Measurements from ENCODE around the gene RBMS1. TPM values are rescaled to one million over a fixed set of nuclear protein-coding genes. Genes with fewer than 3 reads are reported as not detected.

The RBMS1 gene
- polyA plus RNA-seq, 2 of the 4 experiments (the other 2 are of a cell fraction): 51.9 to 108 TPM

DNA sequence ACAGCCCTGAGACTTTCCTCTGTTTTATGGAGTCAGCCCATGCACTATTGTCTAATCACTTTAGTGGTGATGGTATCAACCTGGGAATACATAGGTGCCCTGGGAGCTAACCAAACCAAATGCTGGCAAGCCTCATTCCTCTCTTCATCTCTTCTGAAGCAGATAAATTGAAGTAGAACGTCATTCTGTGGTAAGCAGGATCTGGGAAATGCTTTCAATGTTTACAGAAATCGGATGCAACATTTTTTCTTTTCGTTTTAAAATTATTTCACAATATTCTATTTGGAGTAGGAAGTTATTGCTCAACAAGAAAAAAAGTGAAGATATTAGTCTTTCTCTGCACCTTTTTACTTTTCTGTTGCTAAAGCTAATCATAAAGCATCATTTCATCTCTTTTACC is 114.2 kb downstream of the RBMS1 start:
- POLR2A ChIA-PET: interaction anchor here (1.0 to 1.5 kb wide), 2 partner anchors 27 to 42 kb away, joined by 3 to 4 read pairs; no protein-coding TSS in a partner anchor
- TF ChIP-seq RFX5 (IDR thresholded peaks at IDR 0.05): no peak
- TF ChIP-seq CHD4 (IDR thresholded peaks at IDR 0.05; ENCODE audit: borderline replicate concordance): no peak
- no peak for TF ChIP-seq POLR2AphosphoS2 (conservative IDR thresholded peaks at IDR 0.05; ENCODE audit: low read length)
- TF ChIP-seq, protein P1, sequence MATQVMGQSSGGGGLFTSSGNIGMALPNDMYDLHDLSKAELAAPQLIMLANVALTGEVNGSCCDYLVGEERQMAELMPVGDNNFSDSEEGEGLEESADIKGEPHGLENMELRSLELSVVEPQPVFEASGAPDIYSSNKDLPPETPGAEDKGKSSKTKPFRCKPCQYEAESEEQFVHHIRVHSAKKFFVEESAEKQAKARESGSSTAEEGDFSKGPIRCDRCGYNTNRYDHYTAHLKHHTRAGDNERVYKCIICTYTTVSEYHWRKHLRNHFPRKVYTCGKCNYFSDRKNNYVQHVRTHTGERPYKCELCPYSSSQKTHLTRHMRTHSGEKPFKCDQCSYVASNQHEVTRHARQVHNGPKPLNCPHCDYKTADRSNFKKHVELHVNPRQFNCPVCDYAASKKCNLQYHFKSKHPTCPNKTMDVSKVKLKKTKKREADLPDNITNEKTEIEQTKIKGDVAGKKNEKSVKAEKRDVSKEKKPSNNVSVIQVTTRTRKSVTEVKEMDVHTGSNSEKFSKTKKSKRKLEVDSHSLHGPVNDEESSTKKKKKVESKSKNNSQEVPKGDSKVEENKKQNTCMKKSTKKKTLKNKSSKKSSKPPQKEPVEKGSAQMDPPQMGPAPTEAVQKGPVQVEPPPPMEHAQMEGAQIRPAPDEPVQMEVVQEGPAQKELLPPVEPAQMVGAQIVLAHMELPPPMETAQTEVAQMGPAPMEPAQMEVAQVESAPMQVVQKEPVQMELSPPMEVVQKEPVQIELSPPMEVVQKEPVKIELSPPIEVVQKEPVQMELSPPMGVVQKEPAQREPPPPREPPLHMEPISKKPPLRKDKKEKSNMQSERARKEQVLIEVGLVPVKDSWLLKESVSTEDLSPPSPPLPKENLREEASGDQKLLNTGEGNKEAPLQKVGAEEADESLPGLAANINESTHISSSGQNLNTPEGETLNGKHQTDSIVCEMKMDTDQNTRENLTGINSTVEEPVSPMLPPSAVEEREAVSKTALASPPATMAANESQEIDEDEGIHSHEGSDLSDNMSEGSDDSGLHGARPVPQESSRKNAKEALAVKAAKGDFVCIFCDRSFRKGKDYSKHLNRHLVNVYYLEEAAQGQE (IDR thresholded peaks at IDR 0.05): no peak
- no peak for TF ChIP-seq RARB (CRISPR knock-in tag; IDR thresholded peaks at IDR 0.05)
- TF ChIP-seq, protein P2, sequence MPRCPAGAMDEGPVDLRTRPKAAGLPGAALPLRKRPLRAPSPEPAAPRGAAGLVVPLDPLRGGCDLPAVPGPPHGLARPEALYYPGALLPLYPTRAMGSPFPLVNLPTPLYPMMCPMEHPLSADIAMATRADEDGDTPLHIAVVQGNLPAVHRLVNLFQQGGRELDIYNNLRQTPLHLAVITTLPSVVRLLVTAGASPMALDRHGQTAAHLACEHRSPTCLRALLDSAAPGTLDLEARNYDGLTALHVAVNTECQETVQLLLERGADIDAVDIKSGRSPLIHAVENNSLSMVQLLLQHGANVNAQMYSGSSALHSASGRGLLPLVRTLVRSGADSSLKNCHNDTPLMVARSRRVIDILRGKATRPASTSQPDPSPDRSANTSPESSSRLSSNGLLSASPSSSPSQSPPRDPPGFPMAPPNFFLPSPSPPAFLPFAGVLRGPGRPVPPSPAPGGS (IDR thresholded peaks at IDR 0.05): peak; percentile 94; the same call in 2 of the 3 replicates
- TF ChIP-seq, protein P3, sequence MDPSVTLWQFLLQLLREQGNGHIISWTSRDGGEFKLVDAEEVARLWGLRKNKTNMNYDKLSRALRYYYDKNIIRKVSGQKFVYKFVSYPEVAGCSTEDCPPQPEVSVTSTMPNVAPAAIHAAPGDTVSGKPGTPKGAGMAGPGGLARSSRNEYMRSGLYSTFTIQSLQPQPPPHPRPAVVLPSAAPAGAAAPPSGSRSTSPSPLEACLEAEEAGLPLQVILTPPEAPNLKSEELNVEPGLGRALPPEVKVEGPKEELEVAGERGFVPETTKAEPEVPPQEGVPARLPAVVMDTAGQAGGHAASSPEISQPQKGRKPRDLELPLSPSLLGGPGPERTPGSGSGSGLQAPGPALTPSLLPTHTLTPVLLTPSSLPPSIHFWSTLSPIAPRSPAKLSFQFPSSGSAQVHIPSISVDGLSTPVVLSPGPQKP (IDR thresholded peaks at IDR 0.05; ENCODE audit: low read depth, low read length): no peak
- no peak for TF ChIP-seq TP53 (CRISPR knock-in tag; IDR thresholded peaks at IDR 0.05)
- TF ChIP-seq HEYL (CRISPR knock-in tag; IDR thresholded peaks at IDR 0.05): no peak
- peak; percentile 96 to 98 for TF ChIP-seq CEBPB (IDR thresholded peaks at IDR 0.05)
- TF ChIP-seq MAFK (IDR thresholded peaks at IDR 0.05; ENCODE audit: partially characterized antibody): no peak
- TF ChIP-seq NR3C1 (IDR thresholded peaks at IDR 0.05): no peak
- TF ChIP-seq NFE2L2 (conservative IDR thresholded peaks at IDR 0.05; ENCODE audit: low read length): no peak
- TF ChIP-seq HOXB13 (CRISPR knock-in tag; IDR thresholded peaks at IDR 0.05; ENCODE audit: low read depth): no peak; the same call in 1 of the 2 replicates
- TF ChIP-seq, protein P4, sequence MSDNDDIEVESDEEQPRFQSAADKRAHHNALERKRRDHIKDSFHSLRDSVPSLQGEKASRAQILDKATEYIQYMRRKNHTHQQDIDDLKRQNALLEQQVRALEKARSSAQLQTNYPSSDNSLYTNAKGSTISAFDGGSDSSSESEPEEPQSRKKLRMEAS (IDR thresholded peaks at IDR 0.05): no peak
- no peak for TF ChIP-seq ZFP36 (IDR thresholded peaks at IDR 0.05; ENCODE audit: borderline replicate concordance, partially characterized antibody)
- TF ChIP-seq FOSL2 (IDR thresholded peaks at IDR 0.05): 0 out of 2 replicates have a peak, but pooled peaks have one; percentile 11
- TF ChIP-seq FOSL2 (CRISPR knock-in tag; IDR thresholded peaks at IDR 0.05): no peak; the same call in 1 of the 2 replicates
- peak; percentile 80 for TF ChIP-seq GATA3 (IDR thresholded peaks at IDR 0.05; ENCODE audit: borderline replicate concordance)
- no peak for TF ChIP-seq EHMT2 (IDR thresholded peaks at IDR 0.05; ENCODE audit: low read depth)
- peak; percentile 48 for TF ChIP-seq SMC3 (IDR thresholded peaks at IDR 0.05)
- TF ChIP-seq HDAC2 (IDR thresholded peaks at IDR 0.05): no peak
- no peak for TF ChIP-seq ZNF302 (CRISPR knock-in tag; IDR thresholded peaks at IDR 0.05)
- no peak for TF ChIP-seq RNF2 (IDR thresholded peaks at IDR 0.05; ENCODE audit: borderline replicate concordance, low read depth)
- TF ChIP-seq POLR2A (IDR thresholded peaks at IDR 0.05; ENCODE audit: low read length): no peak
- TF ChIP-seq, protein P5, sequence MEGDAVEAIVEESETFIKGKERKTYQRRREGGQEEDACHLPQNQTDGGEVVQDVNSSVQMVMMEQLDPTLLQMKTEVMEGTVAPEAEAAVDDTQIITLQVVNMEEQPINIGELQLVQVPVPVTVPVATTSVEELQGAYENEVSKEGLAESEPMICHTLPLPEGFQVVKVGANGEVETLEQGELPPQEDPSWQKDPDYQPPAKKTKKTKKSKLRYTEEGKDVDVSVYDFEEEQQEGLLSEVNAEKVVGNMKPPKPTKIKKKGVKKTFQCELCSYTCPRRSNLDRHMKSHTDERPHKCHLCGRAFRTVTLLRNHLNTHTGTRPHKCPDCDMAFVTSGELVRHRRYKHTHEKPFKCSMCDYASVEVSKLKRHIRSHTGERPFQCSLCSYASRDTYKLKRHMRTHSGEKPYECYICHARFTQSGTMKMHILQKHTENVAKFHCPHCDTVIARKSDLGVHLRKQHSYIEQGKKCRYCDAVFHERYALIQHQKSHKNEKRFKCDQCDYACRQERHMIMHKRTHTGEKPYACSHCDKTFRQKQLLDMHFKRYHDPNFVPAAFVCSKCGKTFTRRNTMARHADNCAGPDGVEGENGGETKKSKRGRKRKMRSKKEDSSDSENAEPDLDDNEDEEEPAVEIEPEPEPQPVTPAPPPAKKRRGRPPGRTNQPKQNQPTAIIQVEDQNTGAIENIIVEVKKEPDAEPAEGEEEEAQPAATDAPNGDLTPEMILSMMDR (IDR thresholded peaks at IDR 0.05): no peak
- no peak for TF ChIP-seq CHD2 (IDR thresholded peaks at IDR 0.05; ENCODE audit: low read length, partially characterized antibody)
- TF ChIP-seq, protein P6, sequence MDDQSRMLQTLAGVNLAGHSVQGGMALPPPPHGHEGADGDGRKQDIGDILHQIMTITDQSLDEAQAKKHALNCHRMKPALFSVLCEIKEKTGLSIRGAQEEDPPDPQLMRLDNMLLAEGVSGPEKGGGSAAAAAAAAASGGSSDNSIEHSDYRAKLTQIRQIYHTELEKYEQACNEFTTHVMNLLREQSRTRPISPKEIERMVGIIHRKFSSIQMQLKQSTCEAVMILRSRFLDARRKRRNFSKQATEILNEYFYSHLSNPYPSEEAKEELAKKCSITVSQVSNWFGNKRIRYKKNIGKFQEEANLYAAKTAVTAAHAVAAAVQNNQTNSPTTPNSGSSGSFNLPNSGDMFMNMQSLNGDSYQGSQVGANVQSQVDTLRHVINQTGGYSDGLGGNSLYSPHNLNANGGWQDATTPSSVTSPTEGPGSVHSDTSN (IDR thresholded peaks at IDR 0.05): no peak
- TF ChIP-seq CBX8 (IDR thresholded peaks at IDR 0.05): no peak
- peak; percentile 83 for TF ChIP-seq JUNB (IDR thresholded peaks at IDR 0.05)
- no peak for TF ChIP-seq ZC3H11A (IDR thresholded peaks at IDR 0.05)
- TF ChIP-seq, protein P7, sequence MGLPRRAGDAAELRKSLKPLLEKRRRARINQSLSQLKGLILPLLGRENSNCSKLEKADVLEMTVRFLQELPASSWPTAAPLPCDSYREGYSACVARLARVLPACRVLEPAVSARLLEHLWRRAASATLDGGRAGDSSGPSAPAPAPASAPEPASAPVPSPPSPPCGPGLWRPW (IDR thresholded peaks at IDR 0.05): peak; percentile 91
- TF ChIP-seq, protein P8, sequence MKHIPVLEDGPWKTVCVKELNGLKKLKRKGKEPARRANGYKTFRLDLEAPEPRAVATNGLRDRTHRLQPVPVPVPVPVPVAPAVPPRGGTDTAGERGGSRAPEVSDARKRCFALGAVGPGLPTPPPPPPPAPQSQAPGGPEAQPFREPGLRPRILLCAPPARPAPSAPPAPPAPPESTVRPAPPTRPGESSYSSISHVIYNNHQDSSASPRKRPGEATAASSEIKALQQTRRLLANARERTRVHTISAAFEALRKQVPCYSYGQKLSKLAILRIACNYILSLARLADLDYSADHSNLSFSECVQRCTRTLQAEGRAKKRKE (CRISPR knock-in tag; IDR thresholded peaks at IDR 0.05; ENCODE audit: low read depth): no peak

More for the DNA sequence above, 114.2 kb downstream of the RBMS1 start:
- FAIRE-seq (no peak), DNase-seq (ENCODE audit: low read depth in 1 of 2, low spot score in 1 of 2) (peak in 1 of 2 experiments; percentile 81), ATAC-seq (peak; percentile 40 to 64)
- H3K4me2 ChIP-seq: peak overlapping the region; percentile 79
- H3K27ac ChIP-seq: peak overlapping the region; percentile 84 to 88
- CTCF ChIA-PET: interaction anchor here (4.2 kb wide), 1 partner anchor 27 kb away, joined by 30 read pairs; no protein-coding TSS in a partner anchor
- H3K4me3 ChIP-seq: no peak overlapping the region; the same call in 2 of the 3 replicates
- 1% methylated on average over 3 of the region's 3 CpGs for WGBS (ENCODE audit: missing lambda C conversion rate)
- H3K9me3 ChIP-seq: no peaks in the 10 kb centered on the region
- H3K4me1 ChIP-seq: peaks cover 90% of the 10 kb centered on the region
